Left renal pelvis (tissue), 4 donors: ENCODE data around the gene KRT72. TPM values are rescaled to one million over a fixed set of nuclear protein-coding genes. Genes with fewer than 3 reads are reported as not detected.

Experiments
- DNase-seq, 4 donors: peaks; one replicate each; pipeline ENCODE4 v3.0.0-alpha.2; 2013; ENCODE audit warnings: low read depth in 4 of 4, low spot score in 3 of 4
- polyA plus RNA-seq, 4 donors: library from polyadenylated mRNA; unstranded; fragments of 120-200 nt; gene quantifications; one replicate each; pipeline ENCODE4 v1.2.1, GENCODE V29; 2013; ENCODE audit not compliant: insufficient read length in 4 of 4

Gene KRT72
- polyA plus RNA-seq, 4 donors = not detected

- no peak for DNase-seq
Observed at GRCh38 chr12:52630599-52631200, 29.4 kb upstream of the KRT72 start.

GRCh38 chr12:52630008-52630500, 28.8 kb upstream of the KRT72 start:
- no peak for DNase-seq

- DNase-seq = no peak
Observed at GRCh38 chr12:52629281-52630007, 28.2 kb upstream of the KRT72 start.

- no peak for DNase-seq
Observed at GRCh38 chr12:52628841-52629240, 27.6 kb upstream of the KRT72 start.

GRCh38 chr12:52628111-52628507, 26.8 kb upstream of the KRT72 start:
- no peak for DNase-seq

- no peak for DNase-seq
Observed at GRCh38 chr12:52627395-52628110, 26.3 kb upstream of the KRT72 start.

- no peak for DNase-seq
Observed at GRCh38 chr12:52622349-52622748, 21.1 kb upstream of the KRT72 start.

GRCh38 chr12:52618866-52619265, 17.6 kb upstream of the KRT72 start:
- DNase-seq = no peak

GRCh38 chr12:52618216-52618615, 17.0 kb upstream of the KRT72 start, which contains the start of gene KRT73:
KRT73 (minus strand) TSS chr12:52618559; CDS start chr12:52618524, 35 bp downstream.
- no peak for DNase-seq

GRCh38 chr12:52617403-52617785, 16.1 kb upstream of the KRT72 start:
- no peak for DNase-seq

- no peak for DNase-seq
Observed at GRCh38 chr12:52616680-52617402, 15.6 kb upstream of the KRT72 start.

GRCh38 chr12:52615912-52616311, 14.6 kb upstream of the KRT72 start:
- DNase-seq = no peak

GRCh38 chr12:52615208-52615868, 14.1 kb upstream of the KRT72 start:
- no peak for DNase-seq

- DNase-seq = no peak
Observed at GRCh38 chr12:52614381-52615207, 13.3 kb upstream of the KRT72 start.

GRCh38 chr12:52613384-52614030, 12.2 kb upstream of the KRT72 start:
- DNase-seq = no peak

- no peak for DNase-seq
Observed at GRCh38 chr12:52612431-52613383, 11.4 kb upstream of the KRT72 start.

- no peak for DNase-seq
Observed at GRCh38 chr12:52611080-52611468, 9.8 kb upstream of the KRT72 start.
